Measurements from ENCODE around the gene BEND2.

The BEND2 gene

GRCh38 chrX:18170910-18171309, 49.8 kb downstream of the BEND2 start:
- no peak overlapping the region for H3K4me3 ChIP-seq (ENCODE audit: low read length)
- H3K36me3 ChIP-seq (ENCODE audit: control insufficient read depth, low read length) = no peaks in the 10 kb centered on the region
- H3K27me3 ChIP-seq (ENCODE audit: control insufficient read depth, low read length) = no peaks in the 10 kb centered on the region
- H3K4me2 ChIP-seq (ENCODE audit: low read length) = no peak overlapping the region
- H3K79me2 ChIP-seq (ENCODE audit: control insufficient read depth, low read length) = no peaks in the 10 kb centered on the region
- no peaks in the 10 kb centered on the region for H3F3A ChIP-seq (ENCODE audit: control insufficient read depth, insufficient read depth)
- no peaks in the 10 kb centered on the region for H4K20me1 ChIP-seq (ENCODE audit: control insufficient read depth, insufficient read depth, low read depth, low read length)
- H3K9me3 ChIP-seq (ENCODE audit: control insufficient read depth, insufficient read depth, low read length) = no peaks in the 10 kb centered on the region
- TF ChIP-seq EZH2phosphoT487 (IDR thresholded peaks at IDR 0.05; ENCODE audit: borderline replicate concordance, low read length) (no peak), CTCF (IDR thresholded peaks at IDR 0.05; ENCODE audit: low read depth, low read length, poor library complexity, severe bottlenecking) (no peak)
- H3K27ac ChIP-seq (ENCODE audit: low read depth, low read length) = no peak overlapping the region
- no peaks in the 10 kb centered on the region for H3K4me1 ChIP-seq (ENCODE audit: control insufficient read depth, low read length)
- no peaks in the 10 kb centered on the region for H3K9me2 ChIP-seq (replicated peaks; ENCODE audit: control insufficient read depth, low read length)

GRCh38 chrX:18166068-18166467, 54.6 kb downstream of the BEND2 start:
- H3K27ac ChIP-seq (ENCODE audit: low read depth, low read length) = no peak overlapping the region
- H3K27me3 ChIP-seq (ENCODE audit: control insufficient read depth, low read length) = no peaks in the 10 kb centered on the region
- no peak overlapping the region for H3K4me3 ChIP-seq (ENCODE audit: low read length)

GRCh38 chrX:18160369-18160768, 60.3 kb downstream of the BEND2 start:
- H4K20me1 ChIP-seq (ENCODE audit: control insufficient read depth, insufficient read depth, low read depth, low read length) = no peaks in the 10 kb centered on the region
- no peaks in the 10 kb centered on the region for H3K36me3 ChIP-seq (ENCODE audit: control insufficient read depth, low read length)
- no peaks in the 10 kb centered on the region for H3K9me2 ChIP-seq (replicated peaks; ENCODE audit: control insufficient read depth, low read length)
- no peaks in the 10 kb centered on the region for H3K79me2 ChIP-seq (ENCODE audit: control insufficient read depth, low read length)
- no peak overlapping the region for H3K27ac ChIP-seq (ENCODE audit: low read depth, low read length)
- no peaks in the 10 kb centered on the region for H3F3A ChIP-seq (ENCODE audit: control insufficient read depth, insufficient read depth)
- H3K9me3 ChIP-seq (ENCODE audit: control insufficient read depth, insufficient read depth, low read length) = no peaks in the 10 kb centered on the region
- no peak overlapping the region for H3K4me2 ChIP-seq (ENCODE audit: low read length)
- no peaks in the 10 kb centered on the region for H3K4me1 ChIP-seq (ENCODE audit: control insufficient read depth, low read length)
- TF ChIP-seq EZH2phosphoT487 (IDR thresholded peaks at IDR 0.05; ENCODE audit: borderline replicate concordance, low read length) (no peak), CTCF (IDR thresholded peaks at IDR 0.05; ENCODE audit: low read depth, low read length, poor library complexity, severe bottlenecking) (no peak)
- no peak overlapping the region for H3K4me3 ChIP-seq (ENCODE audit: low read length)
- no peaks in the 10 kb centered on the region for H3K27me3 ChIP-seq (ENCODE audit: control insufficient read depth, low read length)

More at GRCh38 chrX:18166068-18166467, 54.6 kb downstream of the BEND2 start:
- H3K4me2 ChIP-seq (ENCODE audit: low read length) = no peak overlapping the region
- no peaks in the 10 kb centered on the region for H3K4me1 ChIP-seq (ENCODE audit: control insufficient read depth, low read length)
- no peaks in the 10 kb centered on the region for H3K9me2 ChIP-seq (replicated peaks; ENCODE audit: control insufficient read depth, low read length)
- no peaks in the 10 kb centered on the region for H3K9me3 ChIP-seq (ENCODE audit: control insufficient read depth, insufficient read depth, low read length)
- H3K79me2 ChIP-seq (ENCODE audit: control insufficient read depth, low read length) = no peaks in the 10 kb centered on the region
- H4K20me1 ChIP-seq (ENCODE audit: control insufficient read depth, insufficient read depth, low read depth, low read length) = no peaks in the 10 kb centered on the region
- TF ChIP-seq CTCF (IDR thresholded peaks at IDR 0.05; ENCODE audit: low read depth, low read length, poor library complexity, severe bottlenecking) = no peak
- no peak for TF ChIP-seq EZH2phosphoT487 (IDR thresholded peaks at IDR 0.05; ENCODE audit: borderline replicate concordance, low read length)
- no peaks in the 10 kb centered on the region for H3F3A ChIP-seq (ENCODE audit: control insufficient read depth, insufficient read depth)
- H3K36me3 ChIP-seq (ENCODE audit: control insufficient read depth, low read length) = no peaks in the 10 kb centered on the region

- Histone ChIP-seq H3K4me2 (ENCODE audit: low read length) (no peak overlapping the region), H3K4me3 (ENCODE audit: low read length) (no peak overlapping the region), H3K79me2 (ENCODE audit: control insufficient read depth, low read length) (no peaks in the 10 kb centered on the region), H4K20me1 (ENCODE audit: control insufficient read depth, insufficient read depth, low read depth, low read length) (no peaks in the 10 kb centered on the region), H3F3A (ENCODE audit: control insufficient read depth, insufficient read depth) (no peaks in the 10 kb centered on the region), H3K27me3 (ENCODE audit: control insufficient read depth, low read length) (no peaks in the 10 kb centered on the region), H3K9me2 (replicated peaks; ENCODE audit: control insufficient read depth, low read length) (no peaks in the 10 kb centered on the region), H3K36me3 (ENCODE audit: control insufficient read depth, low read length) (no peaks in the 10 kb centered on the region), H3K9me3 (ENCODE audit: control insufficient read depth, insufficient read depth, low read length) (no peaks in the 10 kb centered on the region), H3K27ac (ENCODE audit: low read depth, low read length) (no peak overlapping the region), H3K4me1 (ENCODE audit: control insufficient read depth, low read length) (no peaks in the 10 kb centered on the region)
- no peak for TF ChIP-seq EZH2phosphoT487 (IDR thresholded peaks at IDR 0.05; ENCODE audit: borderline replicate concordance, low read length)
Measured at GRCh38 chrX:18158963-18159362, 61.7 kb downstream of the BEND2 start.

All from DOHH2 (cell line).